Transverse colon (tissue), 4 donors: ENCODE data around the gene LCP1.

Experiments
- CTCF ChIP-seq, 5 experiments: fragments of 200-600 bp in 3 of 5; fragments of 450-650 bp in 2 of 5; sonication (generic) in 3 of 5; IDR thresholded peaks; 1 replicate in 2 of 5; 2 replicates in 3 of 5; pipeline ENCODE4 v1.5.1; 2016 to 2017; ENCODE audit warnings: antibody characterized with exemption in 5 of 5, inconsistent platforms in 3 of 5, mild to moderate bottlenecking in 2 of 5, moderate library complexity in 1 of 5
- POLR2A ChIP-seq: fragments of 450-650 bp; IDR thresholded peaks from one replicate; pipeline ENCODE4 v1.6.1; 2016; ENCODE audit warnings: antibody characterized with exemption, mild to moderate bottlenecking, moderate library complexity
- POLR2AphosphoS5 ChIP-seq, 3 donors: sonication (generic); formaldehyde crosslinking; IDR thresholded peaks; one replicate each; pipeline ENCODE4 v1.6.1; 2016; ENCODE audit warnings: antibody characterized with exemption in 3 of 3

- TF ChIP-seq CTCF (IDR thresholded peaks at IDR 0.05) (no peak), POLR2A (no peak), POLR2AphosphoS5 (IDR thresholded peaks at IDR 0.05) (no peak)
Observed at GRCh38 chr13:46134494-46134893, 47.5 kb downstream of the LCP1 start.
